IPS-18c (cell line): ENCODE results near the gene NELFCD.
A peak's percentile ranks its signal among the peaks of the same experiment; 100 is the strongest.
"Not testable (repeated sequence)": the region's sequence is repeated elsewhere in the genome, so short reads cannot be mapped to it uniquely, and the experiment has no call there.

Experiments
- H3K4me3 ChIP-seq: 2 replicates; pipeline ENCODE4 v1.7.0; 2013; ENCODE audit warnings: low read depth, mild to moderate bottlenecking, low read length, moderate library complexity; ENCODE audit not compliant: insufficient read depth
- H3K9me3 ChIP-seq: one replicate; pipeline ENCODE4 v1.6.1; 2013; ENCODE audit warnings: mild to moderate bottlenecking, low read length, moderate library complexity; ENCODE audit not compliant: control insufficient read depth, insufficient read depth

The NELFCD gene

DNA sequence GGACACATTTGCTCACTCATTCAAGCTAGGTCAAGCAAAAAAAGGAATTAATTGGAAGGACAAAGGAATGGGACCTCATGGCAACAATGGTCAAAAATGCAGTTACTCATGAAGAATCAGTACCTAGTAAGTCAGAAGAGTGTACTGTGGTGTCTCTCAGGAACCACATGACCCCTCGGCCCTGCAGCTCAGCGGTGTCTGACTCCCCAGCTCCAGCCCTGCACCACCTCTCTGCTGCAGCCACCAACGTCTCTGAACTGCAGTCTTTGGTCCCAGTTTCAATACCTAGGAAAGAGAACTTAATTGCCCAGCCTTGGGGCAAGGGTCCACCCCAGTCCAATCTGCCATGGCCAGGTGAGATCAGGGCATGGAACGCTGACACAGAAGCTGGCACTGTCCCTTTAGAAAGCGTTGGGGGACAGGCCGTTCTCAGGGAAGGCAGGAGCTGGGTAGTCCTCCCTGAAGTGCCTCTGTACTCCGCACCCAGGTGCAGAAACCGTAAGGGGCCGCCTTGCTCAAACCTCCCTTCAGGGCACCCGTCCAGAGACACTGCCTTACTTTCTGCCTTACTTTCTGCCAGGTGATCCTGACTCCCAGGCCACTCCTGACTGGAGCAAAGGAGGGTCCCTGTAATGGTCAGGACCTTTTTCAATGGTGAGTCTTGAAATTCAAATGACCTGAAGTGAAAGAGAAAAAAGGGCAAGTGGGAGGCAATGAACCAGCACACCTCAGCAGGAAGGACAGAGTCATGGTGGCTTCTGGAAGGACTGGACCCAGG, 13.2 kb upstream of the NELFCD start:
- Histone ChIP-seq H3K4me3 (no peak overlapping the region), H3K9me3 (no peaks in the 10 kb centered on the region)

DNA sequence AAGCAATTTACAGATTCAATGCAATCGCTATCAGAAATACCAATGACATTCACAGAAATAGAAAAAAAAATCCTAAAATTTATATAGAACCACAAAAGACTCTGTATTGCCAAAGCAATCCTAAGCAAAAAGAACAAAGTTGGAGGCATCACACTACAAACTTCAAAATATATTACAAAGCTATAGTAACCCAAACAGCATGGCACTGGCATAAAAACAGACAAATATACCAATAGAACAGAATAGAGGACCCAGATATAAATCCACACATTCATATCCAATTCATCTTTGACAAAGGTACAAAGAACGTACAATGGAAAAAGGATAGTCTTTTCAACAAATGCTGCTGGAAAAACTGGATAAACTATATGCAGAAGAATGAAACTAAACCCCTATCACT, 11.6 kb upstream of the NELFCD start:
- Histone ChIP-seq H3K4me3 (no peak overlapping the region), H3K9me3 (no peaks in the 10 kb centered on the region)

- Histone ChIP-seq H3K4me3 (no peak overlapping the region), H3K9me3 (no peaks in the 10 kb centered on the region)
Observed at GRCh38 chr20:58970146-58970545, 10.9 kb upstream of the NELFCD start.

DNA sequence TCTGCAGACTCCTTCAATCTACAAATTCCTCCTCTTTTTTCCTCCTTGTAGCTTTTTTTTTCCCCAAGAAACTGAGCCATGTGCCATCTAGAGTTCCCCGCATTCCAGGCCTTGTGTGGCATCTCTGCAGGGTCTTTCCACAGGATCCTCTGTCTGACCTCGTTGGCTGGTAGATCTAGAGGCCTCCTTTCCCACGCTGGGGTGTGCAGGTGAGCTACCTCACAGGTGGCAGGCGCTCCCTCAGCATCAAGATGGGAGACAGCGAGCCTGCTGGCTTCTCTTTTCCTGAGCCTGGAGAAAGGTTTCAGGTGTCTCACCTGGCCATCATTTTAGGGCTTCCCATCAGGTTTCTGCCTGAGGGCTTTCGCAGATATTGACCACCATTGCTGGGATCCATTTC, 9.6 kb upstream of the NELFCD start:
- Histone ChIP-seq H3K4me3 (no peak overlapping the region), H3K9me3 (no peaks in the 10 kb centered on the region)

GRCh38 chr20:58973179-58973578, 7.9 kb upstream of the NELFCD start:
- Histone ChIP-seq H3K9me3 (no peaks in the 10 kb centered on the region), H3K4me3 (no peak overlapping the region)

DNA sequence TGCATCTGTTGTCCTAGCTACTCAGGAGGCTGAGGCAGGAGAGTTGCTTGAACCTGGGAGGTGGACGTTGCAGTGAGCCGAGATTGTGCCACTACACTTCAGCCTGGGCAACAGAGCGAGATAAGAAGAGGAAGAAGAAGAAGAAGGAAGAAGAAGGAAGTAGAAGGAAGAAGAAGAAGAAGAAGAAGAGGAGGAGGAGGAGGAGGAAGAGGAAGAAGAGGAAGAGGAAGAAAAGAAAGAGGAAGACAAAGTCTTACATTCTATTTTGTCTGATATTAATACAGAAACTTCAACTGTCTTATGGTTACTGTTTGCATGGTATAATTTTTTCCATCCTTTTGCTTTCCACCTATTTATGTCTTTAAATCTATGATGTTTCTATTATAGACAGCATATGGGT, 7.2 kb upstream of the NELFCD start:
- Histone ChIP-seq H3K4me3 (no peak overlapping the region), H3K9me3 (no peaks in the 10 kb centered on the region)

DNA sequence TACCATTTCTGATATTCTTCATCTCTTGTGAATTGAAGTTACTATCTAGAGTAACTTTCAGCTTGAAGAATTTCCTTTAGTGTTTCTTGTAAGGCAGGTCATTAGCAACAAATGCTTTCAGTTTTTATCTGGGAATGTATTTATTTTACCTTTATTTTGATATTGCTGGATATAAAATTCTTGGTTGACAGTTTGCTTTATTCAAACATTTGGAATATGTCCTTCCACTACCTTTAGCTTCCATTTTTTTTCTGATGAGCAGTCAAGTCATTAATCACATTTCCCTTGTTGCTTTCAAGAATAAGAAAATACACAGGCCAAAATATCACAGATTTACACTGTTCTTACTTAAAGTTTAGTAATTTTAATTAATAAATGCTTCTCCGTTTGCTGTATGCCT, 5.7 kb upstream of the NELFCD start:
- Histone ChIP-seq H3K4me3 (no peak overlapping the region), H3K9me3 (no peaks in the 10 kb centered on the region)

GRCh38 chr20:58976061-58976730, 4.9 kb upstream of the NELFCD start:
- H3K4me3 ChIP-seq = no peak overlapping the region
- no peaks in the 10 kb centered on the region for H3K9me3 ChIP-seq

GRCh38 chr20:58978351-58979190, 2.5 kb upstream of the NELFCD start:
- Histone ChIP-seq H3K9me3 (peaks cover 2% of the 10 kb centered on the region), H3K4me3 (no peak overlapping the region)

DNA sequence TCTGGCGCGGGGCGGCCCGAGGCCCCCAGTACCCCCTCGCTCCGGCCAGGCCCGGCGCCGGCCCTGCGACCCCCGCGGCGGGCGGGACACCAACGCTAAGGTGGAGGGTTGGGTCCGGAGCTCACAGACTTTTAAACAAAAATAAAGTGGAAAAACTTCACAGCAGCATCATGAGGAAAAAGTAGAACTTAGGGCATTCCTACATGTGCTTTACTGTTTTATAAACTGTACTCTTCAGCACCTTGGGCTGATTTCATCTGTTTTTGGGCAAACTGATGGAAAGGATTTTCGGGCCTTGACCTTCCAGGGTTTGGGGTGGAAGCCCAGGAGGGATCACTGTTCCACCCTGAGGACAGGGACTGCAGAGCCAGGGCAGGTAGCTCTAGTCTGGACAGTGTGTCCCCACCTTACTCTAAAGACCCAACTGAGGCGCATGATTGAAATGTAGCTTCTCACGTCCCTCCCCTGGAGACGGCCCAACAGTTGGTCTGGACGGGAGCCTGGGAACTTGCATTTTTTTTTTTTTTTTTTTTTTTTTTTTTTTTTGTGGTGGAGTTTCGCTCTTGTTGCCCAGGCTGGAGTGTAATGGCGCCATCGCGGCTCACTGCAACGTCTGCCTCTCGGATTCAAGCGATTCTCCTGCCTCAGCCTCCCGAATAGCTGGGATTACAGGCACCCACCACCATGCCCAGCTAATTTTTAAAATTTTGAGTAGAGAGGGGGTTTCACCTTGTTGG, 740 bp downstream of the NELFCD start:
- H3K9me3 ChIP-seq = peaks cover 2% of the 10 kb centered on the region
- peak overlapping the region; percentile 81 for H3K4me3 ChIP-seq

DNA sequence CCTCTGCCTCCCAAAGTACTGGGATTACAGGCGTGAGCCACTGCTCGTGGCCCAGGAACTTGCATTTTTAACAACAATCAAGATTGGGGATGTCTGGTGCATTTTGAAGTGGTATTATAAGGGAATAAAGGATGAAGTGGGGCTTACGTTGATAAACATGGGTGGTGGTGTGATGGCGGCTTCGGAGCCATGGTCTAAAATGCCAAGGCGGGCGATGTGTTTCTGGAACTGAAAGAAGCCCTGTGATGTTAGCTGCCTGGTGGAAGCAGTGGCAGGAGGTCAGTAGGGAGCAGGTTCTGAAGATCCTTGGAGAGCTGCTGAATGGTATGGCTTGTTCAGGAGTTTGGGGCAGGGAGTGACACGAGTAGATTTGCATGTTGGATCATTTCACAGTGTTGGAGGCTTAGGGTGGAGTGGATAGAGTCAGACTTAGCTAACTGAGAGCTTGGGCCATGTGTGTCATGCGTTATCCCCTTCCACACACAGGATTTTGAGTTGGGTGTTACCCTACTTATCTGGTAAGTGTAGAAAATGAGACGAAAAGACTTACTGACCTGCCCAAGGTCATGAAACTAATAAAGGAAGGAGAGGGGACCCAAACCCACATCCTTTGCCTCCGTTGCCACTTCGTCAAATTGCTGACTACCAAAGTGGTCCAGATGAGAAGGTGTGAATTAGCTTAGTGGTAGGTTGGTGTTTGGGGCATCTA, 1.5 kb downstream of the NELFCD start:
- peaks cover 2% of the 10 kb centered on the region for H3K9me3 ChIP-seq
- H3K4me3 ChIP-seq = no peak overlapping the region

DNA sequence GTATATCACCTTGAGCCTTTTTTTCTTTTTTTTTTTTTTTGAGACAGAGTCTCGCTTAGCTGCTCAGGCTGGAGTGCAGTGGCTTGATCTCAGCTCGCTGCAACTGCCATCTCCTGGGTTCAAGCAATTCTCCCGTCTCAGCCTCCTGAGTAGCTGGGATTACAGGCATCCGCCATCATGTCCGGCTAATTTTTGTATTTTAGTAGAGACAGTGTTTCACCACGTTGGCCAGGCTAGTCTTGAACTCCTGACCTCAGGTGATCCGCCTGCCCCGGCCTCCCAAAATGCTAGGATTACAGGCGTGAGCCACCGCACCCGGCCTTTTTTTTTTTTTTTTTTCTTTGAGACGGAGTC, 2.0 kb downstream of the NELFCD start:
- not testable (repeated sequence) for H3K4me3 ChIP-seq, H3K9me3 ChIP-seq

DNA sequence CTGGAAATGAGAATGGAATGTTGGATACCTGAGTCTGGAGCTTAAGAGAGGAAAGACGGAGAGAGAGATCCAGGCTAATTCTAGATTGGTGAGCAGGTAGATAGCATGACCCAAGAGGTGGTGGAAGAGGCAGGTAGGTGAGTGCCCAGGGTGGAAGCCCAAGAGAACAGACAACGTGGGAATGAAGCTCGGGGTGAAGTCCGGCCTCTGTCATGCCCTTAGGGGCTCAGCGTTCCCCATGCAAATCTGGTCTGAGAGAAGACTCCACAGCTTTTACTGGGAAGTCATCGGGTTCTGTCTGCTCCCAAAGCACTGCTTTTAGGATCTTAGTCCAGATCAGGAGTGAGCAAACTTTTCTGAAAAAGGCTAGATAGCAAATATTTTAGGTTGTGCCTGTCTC, 3.6 kb downstream of the NELFCD start:
- Histone ChIP-seq H3K9me3 (peaks cover 2% of the 10 kb centered on the region), H3K4me3 (no peak overlapping the region)

DNA sequence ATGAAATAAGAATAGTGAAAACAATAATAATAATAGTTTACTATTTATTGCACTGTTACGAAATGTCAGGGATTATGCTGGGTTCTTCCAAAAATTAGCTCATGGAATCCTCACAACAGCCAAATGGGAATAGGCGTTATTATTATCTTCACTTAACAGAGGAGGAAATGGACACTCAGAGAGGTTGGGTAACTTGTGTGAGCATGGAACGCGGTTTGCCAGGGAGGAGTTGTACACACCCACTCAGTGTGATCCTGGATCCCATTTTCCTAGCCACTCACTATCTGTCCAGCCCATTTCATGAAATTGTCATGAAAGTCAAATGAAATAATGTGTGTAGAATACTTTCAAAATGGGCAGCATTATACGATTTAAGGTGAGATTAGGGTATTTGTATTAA, 4.6 kb downstream of the NELFCD start:
- Histone ChIP-seq H3K9me3 (peaks cover 2% of the 10 kb centered on the region), H3K4me3 (no peak overlapping the region)

DNA sequence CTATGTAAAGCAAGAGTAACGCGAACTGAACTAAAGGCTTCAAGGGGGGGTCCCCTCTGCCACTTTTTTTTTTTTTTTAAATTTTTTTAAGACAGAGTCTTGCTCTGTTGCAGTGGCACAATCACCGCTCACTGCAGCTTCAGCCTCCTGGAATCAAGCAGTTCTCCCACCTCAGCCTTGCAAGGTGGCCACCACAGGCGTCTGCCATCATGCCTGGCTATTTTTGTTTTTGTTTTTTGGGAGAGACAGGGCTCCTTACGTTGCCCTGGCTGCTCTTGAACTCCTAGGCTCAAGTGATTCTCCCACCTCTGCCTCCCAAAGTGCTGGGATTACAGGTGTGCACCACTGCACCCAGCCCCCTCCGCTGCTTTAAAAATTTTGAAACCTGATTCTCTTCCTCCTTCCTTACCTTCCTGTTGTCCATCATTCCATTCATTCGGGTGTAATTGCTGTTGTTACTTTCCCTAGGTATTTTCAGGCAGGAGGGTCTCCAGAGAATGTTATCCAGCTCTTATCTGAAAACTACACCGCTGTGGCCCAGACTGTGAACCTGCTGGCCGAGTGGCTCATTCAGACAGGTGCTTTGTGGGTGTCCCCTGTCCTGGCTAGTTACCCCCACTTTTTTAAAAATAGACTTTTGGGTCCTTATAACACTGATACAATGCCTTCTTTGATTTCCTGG, 5.4 kb downstream of the NELFCD start:
- peaks cover 2% of the 10 kb centered on the region for H3K9me3 ChIP-seq
- H3K4me3 ChIP-seq = no peak overlapping the region

DNA sequence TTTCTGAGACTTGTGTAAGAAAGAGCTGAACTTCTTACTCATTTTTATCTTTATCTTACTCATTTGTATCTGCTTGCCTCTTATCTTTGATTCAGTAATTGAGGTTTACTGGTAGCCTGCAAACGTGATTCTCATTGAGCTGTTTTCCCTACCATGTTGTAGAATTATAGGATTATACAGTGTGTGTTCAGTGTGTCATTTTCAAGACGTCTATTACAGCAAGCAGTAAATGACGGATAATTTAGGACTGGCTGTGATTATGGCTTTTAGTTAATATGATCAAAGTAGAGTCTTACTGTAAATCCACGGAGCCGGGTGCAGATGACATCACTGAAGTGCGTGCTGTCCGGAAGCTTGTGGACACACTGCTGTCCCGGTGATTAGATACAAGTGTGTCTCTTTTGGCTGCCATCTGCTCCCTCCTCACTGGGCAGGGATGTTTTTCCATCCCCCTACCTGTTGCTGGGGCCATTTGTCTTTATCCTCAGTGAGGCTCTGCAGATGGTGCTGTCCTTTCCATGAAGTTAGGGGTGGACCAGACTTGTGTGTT, 6.0 kb downstream of the NELFCD start:
- Histone ChIP-seq H3K9me3 (no peaks in the 10 kb centered on the region), H3K4me3 (no peak overlapping the region)
